Small intestine (tissue), 7 donors: ENCODE measurements around the gene BARHL1. TPM values are rescaled to one million over a fixed set of nuclear protein-coding genes. Genes with fewer than 3 reads are reported as not detected.

Experiments used
- DNase-seq, 2 donors: peaks; one replicate each; pipeline versions ENCODE4 v3.0.0 to v3.0.0-alpha.2; 2013
- FAIRE-seq: peaks from 2 replicates; lab custom pipeline; 2012; peaks lifted over from hg19 to GRCh38; lab: Jason Lieb, UNC
- H3K27ac ChIP-seq, 3 donors: one replicate each; pipeline ENCODE4 v1.5.1; 2013; ENCODE audit warnings: low read length in 2 of 3, mild to moderate bottlenecking in 2 of 3, control low read depth in 1 of 3, inconsistent platforms in 1 of 3, low read depth in 1 of 3, moderate library complexity in 1 of 3
- H3K27me3 ChIP-seq, 3 donors: one replicate each; pipeline ENCODE4 v1.6.1; 2013; ENCODE audit warnings: low read length in 3 of 3, inconsistent platforms in 1 of 3; ENCODE audit not compliant: control insufficient read depth in 3 of 3, insufficient read depth in 3 of 3
- H3K36me3 ChIP-seq, 3 donors: one replicate each; pipeline ENCODE4 v1.6.1; 2013; ENCODE audit warnings: low read length in 3 of 3, inconsistent platforms in 1 of 3, low read depth in 1 of 3, mild to moderate bottlenecking in 1 of 3, moderate library complexity in 1 of 3; ENCODE audit not compliant: control insufficient read depth in 3 of 3, insufficient read depth in 2 of 3
- H3K4me1 ChIP-seq, 3 donors: one replicate each; pipeline ENCODE4 v1.6.1; 2013; ENCODE audit warnings: low read length in 2 of 3, inconsistent platforms in 1 of 3, low read depth in 1 of 3, mild to moderate bottlenecking in 1 of 3, moderate library complexity in 1 of 3; ENCODE audit not compliant: control insufficient read depth in 3 of 3, insufficient read depth in 2 of 3
- H3K4me3 ChIP-seq, 3 donors: one replicate each; pipeline ENCODE4 v1.5.1; 2013; ENCODE audit warnings: low read length in 3 of 3, control low read depth in 1 of 3, inconsistent platforms in 1 of 3, low read depth in 1 of 3, mild to moderate bottlenecking in 1 of 3, moderate library complexity in 1 of 3
- H3K9me3 ChIP-seq, 2 donors: one replicate each; pipeline ENCODE4 v1.6.1; 2013; ENCODE audit warnings: low read depth in 1 of 2, low read length in 1 of 2; ENCODE audit not compliant: control insufficient read depth in 2 of 2, insufficient read depth in 1 of 2
- WGBS, 3 donors: extraction: QIAGEN DNeasy Blood & Tissue Kit; methylation state at CpG; one replicate each; pipeline ENCODE4 v1.1.7; 2013; 5-methylcytosine and 5-hydroxymethylcytosine counted together
- polyA plus RNA-seq, 4 donors: library from polyadenylated mRNA; stranded (reverse) in 3 of 4; unstranded in 1 of 4; fragments of 200-250 nt in 3 of 4; fragments of 120-200 nt in 1 of 4; gene quantifications; one replicate each; pipeline versions ENCODE4 v1.2.1 to v1.2.3, GENCODE V29; 2013
- donor health status: healthy with polysubstance abuse.
- donor health status: control.
- donor health status: control.
- donor health status: Bipolar disorder and iron deficiency.
- donor health status: healthy.

Gene BARHL1
- polyA plus RNA-seq, 4 donors, result not detected

GRCh38 chr9:132585954-132586829 is 3.8 kb downstream of the BARHL1 start:
- Histone ChIP-seq H3K27me3 (peaks cover 29 to 94% (median 68%) of the 10 kb centered on the region in 3 donors), H3K36me3 (no peaks in the 10 kb centered on the region), H3K4me1 (peaks cover 0 to 5% (median 0%) of the 10 kb centered on the region in 3 donors), H3K4me3 (no peak overlapping the region), H3K9me3 (peaks cover 0 to 3% of the 10 kb centered on the region in 2 donors), H3K27ac (no peak overlapping the region)
- FAIRE-seq (no peak), DNase-seq (peak in 1 of 2 donors; percentile 16)
- 6 to 12% (median 11%) methylated on average over 42 of the region's 42 CpGs for WGBS, 3 donors

- FAIRE-seq (no peak), DNase-seq (peak in 1 of 2 donors; percentile 20)
- 3 to 13% (median 12%) methylated on average over 73 to 74 of the region's 74 CpGs for WGBS, 3 donors
- Histone ChIP-seq H3K27ac (no peak overlapping the region), H3K4me1 (no peaks in the 10 kb centered on the region), H3K27me3 (peaks cover 29 to 94% (median 64%) of the 10 kb centered on the region in 3 donors), H3K4me3 (no peak overlapping the region), H3K36me3 (no peaks in the 10 kb centered on the region), H3K9me3 (peaks cover 0 to 3% of the 10 kb centered on the region in 2 donors)
Measured at GRCh38 chr9:132586830-132587591, 4.6 kb downstream of the BARHL1 start.

- no peak overlapping the region for H3K27ac ChIP-seq
- H3K36me3 ChIP-seq, result no peaks in the 10 kb centered on the region
- no peak overlapping the region for H3K4me3 ChIP-seq
- no peaks in the 10 kb centered on the region for H3K4me1 ChIP-seq
- WGBS, 3 donors, result 12 to 24% (median 19%) methylated on average over 6 of the region's 6 CpGs
- DNase-seq, result no peak
- H3K27me3 ChIP-seq, result peaks cover 25 to 95% (median 69%) of the 10 kb centered on the region in 3 donors
- peaks cover 0 to 3% of the 10 kb centered on the region in 2 donors for H3K9me3 ChIP-seq
- no peak for FAIRE-seq
Measured at GRCh38 chr9:132587592-132587955, 5.2 kb downstream of the BARHL1 start.

GRCh38 chr9:132588098-132588497 is 5.7 kb downstream of the BARHL1 start:
- FAIRE-seq, result no peak
- H3K4me3 ChIP-seq, result no peak overlapping the region
- H3K4me1 ChIP-seq, result no peaks in the 10 kb centered on the region

GRCh38 chr9:132588501-132589147 is 6.2 kb downstream of the BARHL1 start:
- FAIRE-seq, result no peak
- DNase-seq, result no peak
- WGBS, 3 donors, result 7 to 10% (median 9%) methylated on average over 28 of the region's 28 CpGs
- Histone ChIP-seq H3K4me3 (no peak overlapping the region), H3K27ac (no peak overlapping the region), H3K36me3 (peaks cover 0 to 3% (median 0%) of the 10 kb centered on the region in 3 donors), H3K4me1 (no peaks in the 10 kb centered on the region), H3K27me3 (peaks cover 19 to 86% (median 64%) of the 10 kb centered on the region in 3 donors), H3K9me3 (peaks cover 0 to 3% of the 10 kb centered on the region in 2 donors)

More at GRCh38 chr9:132588098-132588497, 5.7 kb downstream of the BARHL1 start:
- H3K9me3 ChIP-seq, result peaks cover 0 to 3% of the 10 kb centered on the region in 2 donors
- WGBS, 3 donors, result 23 to 37% (median 35%) methylated on average over 12 of the region's 12 CpGs
- DNase-seq, result no peak
- H3K27me3 ChIP-seq, result peaks cover 19 to 91% (median 69%) of the 10 kb centered on the region in 3 donors
- H3K36me3 ChIP-seq, result no peaks in the 10 kb centered on the region
- no peak overlapping the region for H3K27ac ChIP-seq

GRCh38 chr9:132589148-132590036 is 7.0 kb downstream of the BARHL1 start:
- peaks cover 19 to 79% (median 60%) of the 10 kb centered on the region in 3 donors for H3K27me3 ChIP-seq
- H3K36me3 ChIP-seq, result peaks cover 0 to 6% (median 2%) of the 10 kb centered on the region in 3 donors
- whole genome bisulfite sequencing, 3 donors, result 3 to 7% (median 4%) methylated on average over 68 to 83 of the region's 83 CpGs
- DNase-seq, result peak in 1 of 2 donors; percentile 6
- no peak overlapping the region for H3K27ac ChIP-seq
- H3K4me3 ChIP-seq, result no peak overlapping the region
- FAIRE-seq, result no peak
- peaks cover 0 to 3% of the 10 kb centered on the region in 2 donors for H3K9me3 ChIP-seq
- no peaks in the 10 kb centered on the region for H3K4me1 ChIP-seq

- Histone ChIP-seq H3K9me3 (peaks cover 0 to 3% of the 10 kb centered on the region in 2 donors), H3K27ac (no peak overlapping the region), H3K4me1 (no peaks in the 10 kb centered on the region), H3K27me3 (peaks cover 19 to 73% (median 54%) of the 10 kb centered on the region in 3 donors), H3K4me3 (no peak overlapping the region), H3K36me3 (peaks cover 0 to 12% (median 2%) of the 10 kb centered on the region in 3 donors)
- 6 to 14% (median 11%) methylated on average over 15 to 17 of the region's 17 CpGs for WGBS, 3 donors
- DNase-seq, result no peak
- FAIRE-seq, result no peak
Measured at GRCh38 chr9:132590037-132590317, 7.6 kb downstream of the BARHL1 start.
